HG03469 (cell line): ENCODE results near the gene GSTCD.
"Not testable (repeated sequence)": the region's sequence is repeated elsewhere in the genome, so short reads cannot be mapped to it uniquely, and the experiment has no call there.

Source experiments
- ATAC-seq: cut with Tn5 transposase; IDR thresholded peaks from one replicate; pipeline ENCODE4 v1.9.1; 2021; ENCODE audit warnings: mild to moderate bottlenecking, moderate library complexity, moderate number of reproducible peaks; ENCODE audit not compliant: unreplicated experiment

GSTCD gene, protein sequence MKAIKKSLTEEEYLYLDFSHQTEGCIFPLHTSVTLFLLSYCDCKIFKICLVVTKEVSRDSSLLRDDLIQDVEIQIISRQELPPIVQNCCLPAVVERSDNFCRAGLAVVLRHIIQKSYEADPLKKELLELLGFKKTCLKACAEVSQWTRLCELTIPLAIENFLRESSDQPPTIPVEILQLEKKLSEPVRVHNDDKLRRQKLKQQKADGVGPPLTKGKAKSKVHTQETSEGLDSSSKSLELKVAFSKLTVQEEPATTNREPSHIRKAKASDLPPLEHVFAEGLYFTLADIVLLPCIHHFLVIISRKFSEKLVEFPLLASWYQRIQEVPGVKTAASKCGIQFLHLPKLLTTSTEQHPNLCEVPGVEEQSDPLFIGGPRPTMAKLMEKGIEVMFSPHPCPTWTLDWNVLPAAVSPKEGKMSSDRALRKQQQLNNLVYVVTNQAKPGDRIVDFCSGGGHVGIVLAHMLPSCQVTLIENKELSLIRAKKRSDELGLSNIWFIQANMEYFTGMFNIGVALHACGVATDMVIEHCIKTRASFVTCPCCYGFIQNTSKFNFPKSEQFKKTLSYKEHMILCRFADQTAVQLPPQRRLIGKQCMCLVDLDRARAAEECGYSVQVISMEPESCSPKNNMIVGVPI

DNA sequence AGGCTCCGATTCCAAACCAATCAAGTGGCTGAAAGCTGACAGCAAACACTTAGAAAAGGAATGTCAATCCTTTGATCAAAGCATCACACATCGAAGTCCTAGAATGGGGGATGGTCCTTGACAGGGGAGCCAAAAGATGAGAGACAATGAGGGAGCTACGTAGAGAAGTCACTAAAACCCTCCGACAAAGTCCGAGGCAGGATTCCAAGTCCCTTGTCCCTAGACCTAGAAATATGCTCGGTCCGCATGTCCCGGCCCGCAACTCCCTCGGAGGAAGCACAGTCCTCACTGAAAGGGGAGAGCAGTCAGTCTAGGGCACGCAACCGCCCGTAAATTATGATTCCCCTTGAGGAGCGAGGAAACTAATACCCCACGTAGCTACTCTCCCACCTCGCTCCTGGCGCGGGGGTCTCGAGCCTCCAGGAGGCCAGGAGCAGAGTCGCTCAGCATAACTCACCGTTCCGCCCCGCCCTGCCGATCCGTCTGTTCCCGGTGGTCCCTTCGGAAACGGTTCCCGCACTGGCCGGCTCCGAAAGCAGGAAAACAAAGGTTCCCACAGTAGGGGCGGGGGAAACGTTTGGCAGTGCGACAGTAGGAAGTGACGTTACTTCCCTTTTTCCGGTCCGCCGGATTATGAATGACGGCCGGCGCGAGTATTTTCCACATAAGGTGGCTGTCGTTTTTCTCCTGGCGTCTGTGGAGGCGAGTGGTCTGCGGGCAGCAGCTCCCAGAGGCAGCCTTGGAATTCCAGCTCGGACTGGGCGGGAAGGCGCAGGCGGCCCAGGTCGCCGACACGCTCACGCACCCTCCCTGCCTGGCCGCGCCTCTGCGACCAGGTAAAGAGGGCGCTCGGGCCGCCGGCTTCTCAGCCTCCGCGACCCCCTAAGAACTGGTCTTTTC is at the start of gene GSTCD, which contains the start of gene INTS12:
Gene GSTCD, plus strand, starts transcription at position 604 of the 900 bp plus-strand sequence. CDS start 8,830 bp downstream, outside the sequence.
Gene INTS12, minus strand, starts transcription at position 509 of the 900 bp plus-strand sequence. CDS start 8,684 bp downstream, outside the sequence.
- peak; percentile 61 for ATAC-seq

DNA sequence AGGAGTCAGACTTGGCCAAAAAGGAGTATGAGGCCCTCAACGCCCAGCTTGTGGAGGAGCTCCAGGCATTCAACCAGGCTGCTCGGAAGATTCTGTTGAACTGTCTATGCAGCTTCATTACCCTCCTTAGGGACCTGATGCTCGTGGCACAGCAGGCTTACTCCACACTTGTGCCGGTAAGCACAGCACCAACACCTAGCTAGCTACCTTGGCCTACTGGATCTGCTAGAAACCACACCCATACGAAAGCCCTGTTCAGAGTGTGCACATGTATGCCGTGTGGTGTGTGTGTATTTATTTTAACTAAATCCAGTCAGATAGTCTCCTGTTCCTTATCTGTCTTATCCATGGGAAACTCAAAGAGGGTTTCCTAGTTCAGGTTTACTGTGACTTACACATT is 49.4 kb upstream of the GSTCD start:
- ATAC-seq: no peak

DNA sequence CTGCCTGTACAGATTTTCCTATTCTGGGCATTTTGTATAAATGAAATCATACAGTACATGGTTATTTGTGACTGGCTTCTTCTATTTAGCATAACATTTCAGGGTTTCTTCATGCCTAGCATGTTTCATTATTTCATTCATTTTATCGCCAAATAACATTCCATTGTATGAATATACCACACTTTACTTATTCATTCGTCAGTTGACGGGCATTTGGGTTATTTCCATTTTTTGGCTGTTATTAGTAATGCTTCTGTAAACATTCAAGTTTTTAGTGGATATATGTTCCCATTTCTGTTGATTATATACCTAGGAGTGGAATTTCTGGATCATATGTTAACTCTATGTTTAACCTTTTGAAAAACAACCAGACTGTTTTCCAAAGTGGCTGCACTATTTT is 47.6 kb upstream of the GSTCD start:
- ATAC-seq: no peak

DNA sequence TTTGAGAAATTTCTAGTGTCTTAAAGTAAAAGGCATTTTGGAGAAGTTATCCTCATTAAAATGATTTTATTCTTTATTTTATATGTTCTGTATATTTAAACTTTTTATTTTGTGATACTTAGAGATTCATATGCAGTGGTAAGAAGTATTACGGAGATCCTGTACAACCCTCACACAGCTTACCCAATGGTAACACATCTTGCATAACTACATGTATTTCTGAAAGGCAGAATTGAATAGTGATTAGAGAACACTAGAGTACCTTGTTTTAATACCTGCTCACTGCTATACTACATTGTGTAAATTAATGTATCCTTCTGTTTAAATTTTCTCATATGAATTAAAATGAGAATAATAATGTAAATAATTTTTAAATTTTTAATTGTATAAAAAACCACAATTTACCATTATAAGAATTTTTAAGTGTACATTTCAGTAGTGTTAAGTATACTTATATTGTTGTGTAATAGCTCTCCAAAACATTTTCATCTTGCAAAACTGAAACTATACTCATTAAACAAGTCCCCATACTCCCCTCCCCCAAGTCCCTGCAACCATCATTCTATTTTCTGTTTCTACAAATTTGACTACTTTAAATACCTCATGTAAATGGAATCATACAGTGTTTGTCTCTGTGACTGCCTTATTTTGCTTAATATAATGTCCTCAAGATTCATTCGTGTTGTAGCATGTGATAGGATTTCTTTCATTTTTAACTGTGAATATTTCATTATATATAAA is 45.5 kb upstream of the GSTCD start:
- no peak for ATAC-seq

DNA sequence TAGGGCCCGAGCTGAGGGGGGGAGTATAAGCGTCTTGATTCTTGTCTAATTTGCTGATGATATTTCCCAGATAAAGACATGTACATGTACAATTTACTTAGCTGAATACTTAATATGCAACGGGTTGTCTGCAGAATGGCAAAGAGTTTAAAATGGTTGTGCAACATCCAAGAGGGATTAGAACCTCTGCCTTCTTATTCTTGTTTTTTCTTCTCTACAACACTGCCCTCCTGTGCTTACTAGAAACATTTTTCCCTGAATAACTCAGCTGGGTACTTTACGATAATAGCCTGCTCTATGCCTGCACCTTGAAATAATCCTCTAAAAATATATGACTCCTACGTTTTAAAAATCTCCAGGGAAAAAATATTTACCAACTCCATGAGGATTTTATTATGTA is 41.9 kb upstream of the GSTCD start:
- ATAC-seq: no peak

DNA sequence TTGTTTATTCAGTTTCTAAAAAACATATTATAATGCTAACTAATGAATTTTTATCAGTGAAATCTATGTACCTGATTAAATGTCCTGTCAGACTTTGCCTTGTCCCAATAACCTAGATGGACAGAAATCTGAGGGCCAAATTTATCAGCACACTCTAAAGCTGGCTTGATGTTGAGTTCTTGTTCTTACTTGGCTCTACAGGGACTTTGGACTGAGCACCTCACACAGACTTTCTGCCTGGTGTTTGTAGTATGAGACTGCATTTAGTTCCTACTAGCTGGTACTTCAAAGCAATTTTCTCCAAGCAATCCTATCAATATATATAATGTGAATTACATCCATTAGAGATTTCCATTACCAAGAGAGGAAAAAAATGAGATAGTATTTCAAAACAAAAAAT is 37.9 kb upstream of the GSTCD start:
- ATAC-seq: no peak

DNA sequence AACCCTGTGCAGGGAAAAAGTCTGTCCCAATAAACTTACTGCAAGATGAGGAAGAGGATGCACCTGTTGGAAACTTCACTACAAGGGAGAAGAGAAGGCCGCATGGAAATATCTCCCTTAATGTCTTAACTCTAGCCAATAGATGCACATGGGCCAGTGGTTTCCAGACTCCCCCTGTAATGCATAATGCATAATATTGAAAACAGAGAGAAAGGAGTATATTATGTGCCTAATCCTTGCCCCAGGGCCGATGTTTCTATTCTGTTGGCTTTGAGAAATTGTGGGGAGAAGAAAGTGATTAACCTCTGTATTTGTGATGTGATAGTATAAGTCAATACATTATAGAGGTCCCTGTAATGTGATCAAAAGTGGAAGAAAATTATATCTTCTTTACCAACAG is 37.3 kb upstream of the GSTCD start:
- ATAC-seq: no peak

DNA sequence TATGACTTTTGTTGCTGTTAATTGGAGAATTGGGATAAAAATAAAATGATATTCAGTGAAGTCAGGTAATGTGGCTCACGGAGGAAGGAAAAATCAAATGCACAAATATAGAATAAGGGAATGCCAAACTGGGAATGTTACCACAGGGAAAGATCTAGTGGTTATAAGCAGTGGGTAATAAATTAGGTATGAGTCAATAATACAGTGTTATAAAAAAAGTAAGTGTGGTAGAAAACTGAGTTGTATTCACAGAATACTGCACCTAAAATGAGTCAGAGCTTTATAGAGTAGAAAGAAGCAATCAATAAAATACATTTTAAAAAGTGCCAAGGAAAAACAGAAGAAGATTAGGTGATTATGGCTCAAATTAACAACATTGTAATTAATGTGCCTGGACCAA is 34.6 kb upstream of the GSTCD start:
- ATAC-seq: no peak

DNA sequence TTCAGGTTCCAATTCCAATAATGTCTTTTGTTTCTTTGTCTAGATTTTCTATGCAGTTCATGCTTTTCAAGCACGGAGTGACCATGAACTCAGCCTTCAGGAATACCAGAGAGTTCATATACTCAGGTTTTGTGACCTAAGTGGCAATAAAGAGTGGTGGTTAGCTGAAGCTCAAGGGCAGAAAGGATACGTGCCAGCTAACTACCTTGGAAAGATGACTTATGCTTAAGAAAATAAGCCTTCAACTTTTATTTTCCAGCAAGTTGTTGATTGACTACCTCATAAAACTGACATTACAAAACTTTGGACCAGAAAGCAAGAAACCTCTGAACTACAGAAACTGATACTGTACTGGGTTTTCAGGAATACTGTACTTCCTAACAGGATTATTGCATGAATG is 30.9 kb upstream of the GSTCD start:
- no peak for ATAC-seq

DNA sequence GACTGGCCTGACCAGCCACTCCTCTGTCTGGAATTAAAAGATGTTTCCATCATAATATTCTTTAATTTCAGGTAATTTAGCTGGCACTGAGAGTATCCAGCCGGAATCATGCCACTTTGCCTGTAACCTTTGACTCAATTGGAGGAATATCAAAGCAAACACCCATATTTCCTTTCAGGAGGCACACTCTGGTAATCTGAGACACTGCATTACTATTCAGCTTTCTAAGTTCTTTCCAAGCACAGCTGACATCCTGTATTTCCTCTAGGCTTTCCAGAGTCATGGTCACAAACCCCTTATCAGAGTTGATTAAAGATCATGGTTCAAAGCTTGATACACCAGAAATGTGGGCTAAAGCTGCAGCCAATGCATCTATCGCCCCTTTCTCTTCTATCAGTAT is 29.4 kb upstream of the GSTCD start:
- no peak for ATAC-seq

DNA sequence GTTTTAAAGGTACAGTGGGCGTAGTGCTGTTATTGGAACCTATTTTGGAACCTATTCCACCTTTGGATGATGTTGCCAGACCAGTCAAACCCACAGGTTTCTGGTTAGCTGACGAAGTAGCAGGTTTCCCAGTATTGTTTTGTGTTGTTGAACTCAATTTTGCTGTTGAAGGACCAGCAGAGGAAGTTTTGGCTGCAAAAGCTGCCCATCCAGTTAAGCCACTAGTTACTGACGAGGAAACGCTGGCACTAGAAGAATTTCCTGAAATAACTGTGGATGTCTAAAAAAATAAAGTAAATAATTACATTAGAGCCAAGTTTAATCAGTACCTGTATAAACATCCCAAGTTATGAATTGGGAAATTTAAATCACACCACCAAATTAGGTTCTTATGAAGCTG is 25.5 kb upstream of the GSTCD start:
- ATAC-seq: no peak

DNA sequence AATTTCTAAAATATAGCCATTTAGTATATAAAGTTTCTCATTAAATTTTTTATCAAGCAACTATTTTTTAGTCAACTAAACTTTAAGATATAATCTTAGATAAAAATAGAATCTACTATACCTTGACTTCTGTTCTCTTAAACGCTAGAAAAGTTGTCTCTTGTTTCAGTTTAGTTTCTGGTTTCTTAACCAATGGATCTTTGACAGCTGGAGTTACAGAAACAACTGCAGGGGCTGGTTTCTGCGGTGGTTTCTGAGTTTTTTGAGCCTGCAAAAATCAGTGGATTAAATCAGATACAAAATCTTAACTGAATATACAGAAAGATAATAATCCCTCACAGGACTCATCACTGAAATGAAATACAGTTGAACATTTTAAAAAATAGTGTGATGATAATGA is 22.0 kb upstream of the GSTCD start:
- ATAC-seq: no peak

DNA sequence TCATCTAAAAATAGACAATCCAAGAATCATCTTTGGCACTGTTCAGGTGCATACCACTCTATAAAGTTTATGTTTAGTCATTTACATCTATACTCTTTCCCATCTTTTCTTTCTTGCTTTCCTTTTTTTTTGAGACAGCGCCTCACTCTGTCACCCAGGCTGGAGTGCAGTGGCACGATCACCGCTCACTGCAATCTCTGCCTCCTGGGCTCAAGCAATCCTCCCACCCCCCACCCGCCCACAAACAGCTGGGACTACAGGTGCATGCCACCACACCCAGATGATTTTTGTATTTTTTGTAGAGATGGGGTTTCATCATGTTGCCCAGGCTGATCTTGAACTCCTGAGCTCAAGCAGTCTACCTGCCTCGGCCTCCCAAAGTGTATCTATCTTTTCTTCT is 13.8 kb upstream of the GSTCD start:
- not testable (repeated sequence) for ATAC-seq

DNA sequence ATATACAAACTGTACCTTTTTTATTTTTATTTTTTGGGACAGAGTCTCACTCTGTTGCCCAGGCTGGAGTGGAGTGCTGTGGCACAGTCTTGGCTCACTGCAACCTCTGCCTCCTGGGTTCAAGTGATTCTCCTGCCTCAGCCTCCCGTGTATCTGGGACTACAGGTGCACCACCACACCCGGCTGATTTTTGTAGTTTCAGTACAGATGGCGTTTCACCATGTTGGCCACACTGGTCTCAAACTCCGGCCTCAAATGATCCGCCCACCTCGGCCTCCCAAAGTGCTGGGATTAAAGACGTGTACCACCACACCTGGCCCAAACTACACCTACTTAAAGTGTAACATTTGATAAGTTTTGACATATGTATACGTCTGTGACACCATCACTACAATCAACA is 12.8 kb upstream of the GSTCD start:
- not testable (repeated sequence) for ATAC-seq

DNA sequence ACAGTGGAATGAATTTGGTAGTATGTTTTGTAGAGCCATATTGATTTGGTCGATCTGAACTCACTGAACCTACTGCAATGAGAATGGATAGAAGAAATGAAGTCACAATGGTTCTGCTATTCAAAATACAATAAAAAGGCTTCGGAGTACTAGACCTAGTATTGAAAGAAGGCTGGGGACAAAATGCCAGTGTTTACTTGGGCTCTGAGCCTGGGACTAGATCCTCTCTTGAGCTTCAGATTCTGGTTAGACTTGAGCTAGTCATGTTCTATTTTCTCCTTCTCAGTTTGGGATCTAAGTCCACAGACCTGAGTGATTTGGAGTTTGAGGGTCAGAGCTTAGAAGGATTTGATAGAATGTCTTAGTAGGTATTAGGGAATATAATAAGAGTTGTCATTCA is 10.0 kb upstream of the GSTCD start:
- ATAC-seq: no peak

DNA sequence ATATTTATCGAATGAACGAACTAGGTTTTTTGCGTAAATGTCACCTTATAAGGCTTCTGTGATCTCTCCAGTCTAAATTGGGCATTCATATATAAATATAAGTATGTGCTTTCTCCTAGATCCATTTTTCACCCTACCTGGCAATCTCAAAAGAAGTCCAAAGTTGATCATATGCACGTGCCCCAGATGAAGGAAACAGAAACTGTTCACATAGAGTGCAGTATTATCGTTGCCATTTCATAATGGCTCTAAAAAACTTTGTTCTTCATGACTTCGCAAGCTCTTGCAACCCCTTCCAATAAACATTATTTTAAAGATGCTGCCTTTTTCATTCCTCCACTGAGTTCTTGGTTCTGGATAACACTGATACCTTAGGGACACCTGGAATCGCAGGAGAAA is 803 bp upstream of the GSTCD start:
- no peak for ATAC-seq

DNA sequence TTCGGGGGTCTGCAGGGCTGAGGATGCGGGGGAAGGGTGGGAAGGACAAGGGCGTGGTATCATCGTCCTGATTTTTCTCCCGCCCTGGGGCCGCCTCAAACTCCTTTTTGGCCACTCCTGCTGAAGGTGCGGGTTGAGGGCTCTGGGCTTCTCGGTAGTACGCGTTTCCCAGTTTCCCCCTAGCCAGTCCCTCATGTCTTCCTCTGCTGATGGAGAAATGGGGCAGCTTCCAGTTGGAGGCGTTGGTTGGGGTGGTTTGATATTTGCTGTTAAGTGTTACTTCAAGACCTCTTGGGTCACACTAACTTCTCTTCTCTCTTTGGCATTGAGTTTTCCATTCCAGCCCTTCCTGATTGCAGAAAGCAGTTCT is 482 bp downstream of the GSTCD start:
- ATAC-seq: peak; percentile 18

DNA sequence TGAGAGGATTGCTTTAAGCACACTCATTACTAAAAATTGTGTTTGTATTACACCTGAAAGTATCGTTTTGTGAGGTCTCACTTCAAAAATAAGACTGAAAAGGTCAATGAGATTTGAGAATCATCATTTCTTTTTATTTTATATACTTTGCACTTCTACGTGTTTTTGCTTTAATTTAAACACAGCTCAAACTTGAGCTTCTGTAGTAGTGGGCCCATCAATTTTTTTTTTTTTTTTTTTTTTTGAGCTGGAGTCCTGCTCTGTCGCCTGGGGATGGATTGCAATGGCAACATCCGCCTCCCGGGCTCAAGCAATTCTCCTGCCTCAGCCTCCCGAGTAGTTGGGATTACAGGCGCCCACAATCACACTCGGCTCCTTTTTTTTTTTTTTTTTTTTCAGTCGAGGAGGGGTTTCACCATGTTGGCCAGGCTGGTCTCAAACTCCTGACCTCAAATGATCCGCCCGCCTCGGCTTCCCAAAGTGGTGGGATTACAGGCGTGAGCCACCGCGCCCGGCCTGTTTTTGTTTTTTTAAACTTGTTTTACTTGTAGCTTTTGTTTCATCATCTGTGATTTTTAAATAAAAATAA is 1.5 kb downstream of the GSTCD start:
- no peak for ATAC-seq

DNA sequence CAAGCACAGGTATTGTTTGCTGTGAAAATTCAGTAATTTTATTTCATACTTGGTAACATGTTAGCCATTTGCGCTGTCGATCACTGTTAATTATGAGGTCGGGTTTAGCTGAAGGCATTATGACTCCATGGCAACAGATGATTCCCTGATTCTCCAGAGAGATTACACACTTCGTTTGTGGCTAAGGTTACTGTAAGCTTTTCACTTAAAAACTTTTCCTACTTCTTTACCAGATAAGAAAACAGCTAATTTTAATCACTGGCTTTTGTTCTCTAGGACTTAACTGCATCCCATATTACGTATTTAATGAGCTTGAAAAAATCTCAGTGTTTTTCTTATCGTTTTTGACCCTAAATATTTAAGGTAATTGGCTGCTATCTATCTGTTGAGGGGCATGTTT is 2.1 kb downstream of the GSTCD start:
- no peak for ATAC-seq

DNA sequence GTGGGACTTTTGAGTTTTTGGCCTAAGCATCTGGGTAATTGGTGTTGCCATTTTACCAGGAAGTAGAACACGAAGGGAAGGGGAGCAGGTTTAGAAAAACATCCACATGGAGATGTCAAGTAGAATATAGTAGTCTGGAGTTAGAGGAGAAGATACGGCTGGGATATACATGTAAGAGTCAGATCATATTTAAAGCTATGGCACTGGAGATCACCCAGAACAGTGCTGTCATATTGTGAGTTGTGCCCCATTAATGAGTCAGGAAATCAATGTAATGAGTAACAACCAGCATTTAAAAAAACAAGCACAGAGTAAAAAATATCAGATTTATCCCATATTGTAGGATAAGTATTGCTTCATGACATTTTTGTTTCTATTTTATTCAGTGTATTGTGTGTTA is 4.2 kb downstream of the GSTCD start:
- ATAC-seq: no peak
